HEK293 (cell line): ENCODE measurements around the gene GTSE1.

Experiments
- GLIS1 ChIP-seq: fragments of 450-650 bp; formaldehyde crosslinking; IDR thresholded peaks from 2 replicates; pipeline ENCODE4 v1.5.1; 2016; ENCODE audit warnings: missing biosample characterization, missing genetic modification characterization
- GLIS2 ChIP-seq: fragments of 450-650 bp; formaldehyde crosslinking; IDR thresholded peaks from 2 replicates; pipeline ENCODE4 v1.5.1; 2016; ENCODE audit warnings: missing biosample characterization, missing genetic modification characterization
- HIC1 ChIP-seq: fragments of 450-650 bp; formaldehyde crosslinking; IDR thresholded peaks from 2 replicates; pipeline ENCODE4 v1.5.1; 2016; ENCODE audit warnings: missing biosample characterization, missing genetic modification characterization
- IKZF3 ChIP-seq: fragments of 450-650 bp; IDR thresholded peaks from 2 replicates; pipeline ENCODE4 v1.5.0; 2018; ENCODE audit warnings: missing biosample characterization, mild to moderate bottlenecking, missing genetic modification characterization, moderate library complexity
- OSR2 ChIP-seq: fragments of 450-650 bp; formaldehyde crosslinking; IDR thresholded peaks from 2 replicates; pipeline ENCODE4 v1.5.1; 2016; ENCODE audit warnings: missing biosample characterization, missing genetic modification characterization
- PRDM10 ChIP-seq: fragments of 450-650 bp; formaldehyde crosslinking; IDR thresholded peaks from 2 replicates; pipeline ENCODE4 v1.5.1; 2016; ENCODE audit warnings: missing biosample characterization, missing genetic modification characterization
- PRDM6 ChIP-seq: fragments of 450-650 bp; formaldehyde crosslinking; IDR thresholded peaks from 2 replicates; pipeline ENCODE4 v1.5.1; 2017; ENCODE audit warnings: missing biosample characterization, missing genetic modification characterization
- SALL2 ChIP-seq: fragments of 450-650 bp; formaldehyde crosslinking; IDR thresholded peaks from 2 replicates; pipeline ENCODE4 v1.5.0; 2017; ENCODE audit warnings: missing biosample characterization, mild to moderate bottlenecking, missing genetic modification characterization, borderline replicate concordance
- YY2 ChIP-seq: fragments of 450-650 bp; formaldehyde crosslinking; IDR thresholded peaks from 2 replicates; pipeline ENCODE4 v1.5.1; 2016; ENCODE audit warnings: missing biosample characterization, missing genetic modification characterization
- ZBTB17 ChIP-seq: fragments of 450-650 bp; formaldehyde crosslinking; IDR thresholded peaks from 2 replicates; pipeline ENCODE4 v1.5.1; 2016; ENCODE audit warnings: missing biosample characterization, missing genetic modification characterization
- ZNF18 ChIP-seq: fragments of 450-650 bp; formaldehyde crosslinking; IDR thresholded peaks from 2 replicates; pipeline ENCODE4 v1.5.1; 2016; ENCODE audit warnings: missing biosample characterization, missing genetic modification characterization
- ZNF239 ChIP-seq: fragments of 450-650 bp; formaldehyde crosslinking; IDR thresholded peaks from 2 replicates; pipeline ENCODE4 v1.5.1; 2016; ENCODE audit warnings: missing biosample characterization, missing genetic modification characterization
- ZNF280D ChIP-seq: fragments of 450-650 bp; formaldehyde crosslinking; IDR thresholded peaks from 2 replicates; pipeline ENCODE4 v1.5.1; 2016; ENCODE audit warnings: missing biosample characterization, missing genetic modification characterization
- ZNF558 ChIP-seq: fragments of 450-650 bp; formaldehyde crosslinking; IDR thresholded peaks from 2 replicates; pipeline ENCODE4 v1.5.1; 2016; ENCODE audit warnings: missing biosample characterization, missing genetic modification characterization
- ZNF560 ChIP-seq: fragments of 450-650 bp; formaldehyde crosslinking; IDR thresholded peaks from 2 replicates; pipeline ENCODE4 v1.5.1; 2017; ENCODE audit warnings: missing biosample characterization, missing genetic modification characterization, borderline replicate concordance
- ZNF600 ChIP-seq: fragments of 450-650 bp; formaldehyde crosslinking; IDR thresholded peaks from 2 replicates; pipeline ENCODE4 v1.5.1; 2016; ENCODE audit warnings: missing biosample characterization, missing genetic modification characterization
- ZNF639 ChIP-seq: fragments of 450-650 bp; formaldehyde crosslinking; IDR thresholded peaks from 2 replicates; pipeline ENCODE4 v1.5.1; 2016; ENCODE audit warnings: missing biosample characterization, missing genetic modification characterization
- ZNF664 ChIP-seq: fragments of 450-650 bp; formaldehyde crosslinking; IDR thresholded peaks from 2 replicates; pipeline ENCODE4 v1.5.1; 2016; ENCODE audit warnings: missing biosample characterization, missing genetic modification characterization
- ZNF670 ChIP-seq: fragments of 450-650 bp; formaldehyde crosslinking; IDR thresholded peaks from 2 replicates; pipeline ENCODE4 v1.5.1; 2016; ENCODE audit warnings: missing biosample characterization, missing genetic modification characterization, low read depth
- ZNF704 ChIP-seq: fragments of 450-650 bp; formaldehyde crosslinking; IDR thresholded peaks from 2 replicates; pipeline ENCODE4 v1.5.1; 2016; ENCODE audit warnings: missing biosample characterization, missing genetic modification characterization
- ZNF837 ChIP-seq: fragments of 450-650 bp; formaldehyde crosslinking; IDR thresholded peaks from 2 replicates; pipeline ENCODE4 v1.5.1; 2016; ENCODE audit warnings: missing biosample characterization, missing genetic modification characterization
- ZSCAN5A ChIP-seq: fragments of 450-650 bp; formaldehyde crosslinking; IDR thresholded peaks from 2 replicates; pipeline ENCODE4 v1.5.1; 2016; ENCODE audit warnings: missing biosample characterization, missing genetic modification characterization

Gene GTSE1

GRCh38 chr22:46352691-46353386, 56.2 kb downstream of the GTSE1 start (continued):
- TF ChIP-seq HIC1 (tag by site-specific recombination) (peak; percentile 21; the same call in 1 of the 2 replicates), PRDM6 (tag by site-specific recombination) (no peak), ZNF18 (tag by site-specific recombination) (no peak), PRDM10 (tag by site-specific recombination) (peak; percentile 57), ZNF280D (tag by site-specific recombination) (no peak), SALL2 (tag by site-specific recombination) (no peak), ZNF600 (tag by site-specific recombination) (peak; percentile 58; the same call in 1 of the 2 replicates), ZSCAN5A (tag by site-specific recombination) (no peak), GLIS1 (tag by site-specific recombination) (peak; percentile 96), ZNF239 (tag by site-specific recombination) (no peak), YY2 (no peak), ZNF558 (no peak), ZNF560 (tag by site-specific recombination) (no peak), ZNF837 (tag by site-specific recombination) (no peak), ZNF670 (no peak), ZNF664 (tag by site-specific recombination) (no peak), GLIS2 (peak; percentile 68), ZNF704 (tag by site-specific recombination) (no peak), IKZF3 (tag by site-specific recombination) (no peak), ZBTB17 (tag by site-specific recombination) (peak; percentile 51; the same call in 1 of the 2 replicates), OSR2 (tag by site-specific recombination) (peak; percentile 83), ZNF639 (0 out of 2 replicates have a peak, but pooled peaks have one; percentile 52)
